GM18519 (cell line): Measurements from ENCODE around the gene VPS13A.
"Not testable (repeated sequence)": the region's sequence is repeated elsewhere in the genome, so short reads cannot be mapped to it uniquely, and the experiment has no call there.

ENCODE experiments used
- ATAC-seq: cut with Tn5 transposase; IDR thresholded peaks from one replicate; pipeline ENCODE4 v1.9.1; 2021; ENCODE audit warnings: mild to moderate bottlenecking, moderate library complexity; ENCODE audit not compliant: unreplicated experiment, low FRiP score

The VPS13A gene

GRCh38 chr9:77420641-77421040 lies 243.3 kb downstream of the VPS13A start:
- no peak for ATAC-seq

- no peak for ATAC-seq
Measured at GRCh38 chr9:77421506-77422265, 244.4 kb downstream of the VPS13A start.

- no peak for ATAC-seq
Measured at GRCh38 chr9:77422969-77423368, 245.6 kb downstream of the VPS13A start.

GRCh38 chr9:77423841-77424240 lies 246.5 kb downstream of the VPS13A start:
- ATAC-seq = no peak

- ATAC-seq = no peak
Measured at GRCh38 chr9:77424993-77425392, 247.7 kb downstream of the VPS13A start.

GRCh38 chr9:77426712-77427111 lies 249.4 kb downstream of the VPS13A start:
- no peak for ATAC-seq

- ATAC-seq = no peak
Measured at GRCh38 chr9:77427256-77427927, 250.1 kb downstream of the VPS13A start.

GRCh38 chr9:77429928-77430327 lies 252.6 kb downstream of the VPS13A start:
- ATAC-seq = no peak

- no peak for ATAC-seq
Measured at GRCh38 chr9:77432053-77432452, 254.7 kb downstream of the VPS13A start.

GRCh38 chr9:77433675-77434445 lies 256.5 kb downstream of the VPS13A start:
- ATAC-seq = peak; percentile 87

GRCh38 chr9:77435277-77435676 lies 257.9 kb downstream of the VPS13A start:
- no peak for ATAC-seq

GRCh38 chr9:77435688-77436087 lies 258.4 kb downstream of the VPS13A start:
- no peak for ATAC-seq

GRCh38 chr9:77438653-77439052 lies 261.3 kb downstream of the VPS13A start:
- ATAC-seq = no peak

- no peak for ATAC-seq
Measured at GRCh38 chr9:77440057-77440456, 262.7 kb downstream of the VPS13A start.

GRCh38 chr9:77441124-77441523 lies 263.8 kb downstream of the VPS13A start:
- not testable (repeated sequence) for ATAC-seq

- ATAC-seq = no peak
Measured at GRCh38 chr9:77442436-77442835, 265.1 kb downstream of the VPS13A start.

- no peak for ATAC-seq
Measured at GRCh38 chr9:77447646-77448045, 270.3 kb downstream of the VPS13A start.

- no peak for ATAC-seq
Measured at GRCh38 chr9:77449240-77450084, 272.1 kb downstream of the VPS13A start.

GRCh38 chr9:77450085-77450475 lies 272.7 kb downstream of the VPS13A start:
- no peak for ATAC-seq

- ATAC-seq = no peak
Measured at GRCh38 chr9:77451507-77451906, 274.2 kb downstream of the VPS13A start.
